Activated CD4-positive, alpha-beta memory T cell treated with anti-CD3 and anti-CD28 coated beads for 36 hours (primary cell): ENCODE data around the gene API5. TPM values are rescaled to one million over a fixed set of nuclear protein-coding genes. Genes with fewer than 3 reads are reported as not detected.

Source experiments
- CTCF ChIA-PET: fragments of 350-600 bp; sonication (Branson Sonifier 250); formaldehyde crosslinking; loops from one replicate; lab custom pipeline; 2021; ENCODE audit warnings: antibody characterized with exemption, inconsistent platforms; lab: Charles Lee
- POLR2A ChIA-PET: fragments of 350-600 bp; sonication (Branson Sonifier 250); formaldehyde crosslinking; loops from one replicate; lab custom pipeline; 2021; ENCODE audit warnings: antibody characterized with exemption; lab: Charles Lee
- DNase-seq: peaks from one replicate; pipeline ENCODE4 v3.0.0-alpha.2; 2020
- H3K27ac Mint-ChIP-seq: one replicate; pipeline ENCODE4 v1.8.0; 2021; ENCODE audit warnings: mixed read lengths
- H3K27me3 Mint-ChIP-seq: one replicate; pipeline ENCODE4 v1.8.0; 2021; ENCODE audit warnings: mixed read lengths
- H3K36me3 Mint-ChIP-seq: one replicate; pipeline ENCODE4 v1.8.0; 2021; ENCODE audit warnings: mixed read lengths
- H3K4me1 Mint-ChIP-seq: one replicate; pipeline ENCODE4 v1.8.0; 2021; ENCODE audit warnings: low read depth, mixed read lengths
- H3K4me3 Mint-ChIP-seq: one replicate; pipeline ENCODE4 v1.8.0; 2021; ENCODE audit warnings: mild to moderate bottlenecking, mixed read lengths
- H3K9me3 Mint-ChIP-seq: one replicate; pipeline ENCODE4 v1.8.0; 2021; ENCODE audit warnings: mixed read lengths
- intact Hi-C: fragments of 100-400 bp; cut with micrococcal nuclease; formaldehyde crosslinking; loops from one replicate; pipeline ENCODE4 v1.15.1; 2023
- total RNA-seq, 2 experiments: library from RNA; stranded (reverse); gene quantifications; one replicate each; pipeline ENCODE4 v1.2.3, GENCODE V29; 2021

API5 gene
- total RNA-seq, 2 experiments from 2014 or later, result 154 to 166 TPM

DNA sequence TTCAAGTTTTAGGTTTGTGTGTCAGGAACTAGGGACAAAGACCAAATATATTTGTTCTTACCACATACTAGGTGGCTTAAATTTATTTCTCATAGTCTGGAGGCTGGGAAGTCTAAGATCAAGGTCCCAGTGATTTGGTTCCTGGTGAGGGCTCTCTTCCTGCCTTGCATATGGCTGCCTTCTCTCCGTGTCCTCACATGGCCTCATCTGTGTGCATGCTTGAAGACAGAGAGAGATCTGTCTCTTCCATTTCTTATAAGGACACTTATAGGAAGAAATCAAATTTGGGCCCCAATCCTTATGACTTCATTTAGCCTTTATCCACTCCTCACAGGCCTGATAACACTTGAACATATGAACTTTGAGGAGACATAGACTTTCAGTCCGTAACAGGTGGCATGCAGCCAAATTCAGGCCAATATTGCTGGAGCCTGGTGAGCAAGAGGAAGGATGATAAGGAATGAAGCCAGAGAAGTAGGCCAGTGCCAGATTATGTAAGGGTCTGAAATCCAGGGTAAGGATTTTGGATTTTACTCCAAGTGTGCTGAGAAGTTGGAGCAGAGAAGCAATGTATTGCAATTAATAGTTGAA lies 82.1 kb downstream of the API5 start:
- DNase-seq, result no peak
- H3K9me3 Mint-ChIP-seq, result no peaks in the 10 kb centered on the region
- CTCF ChIA-PET, result interaction anchor here (1.2 kb wide), 1 partner anchor 82 kb away, joined by 4 read pairs; the partner anchor contains the start of gene API5
- peaks cover 60% of the 10 kb centered on the region for H3K36me3 Mint-ChIP-seq
- POLR2A ChIA-PET, result interaction anchor here (1.2 kb wide), 1 partner anchor 36 kb away, joined by 6 read pairs; the partner anchor contains the start of gene TTC17
- no peaks in the 10 kb centered on the region for H3K27me3 Mint-ChIP-seq
- no peak overlapping the region for H3K27ac Mint-ChIP-seq
- intact Hi-C loops, result loop anchor here (2.0 kb wide), 1 partner anchor 35 kb away; the partner anchor contains the start of gene TTC17
- no peak overlapping the region for H3K4me3 Mint-ChIP-seq
- H3K4me1 Mint-ChIP-seq, result peaks cover 31% of the 10 kb centered on the region

Other genes starting within 250 kb of the API5 start
- gene TTC17, start 46.9 kb downstream of the API5 start, total RNA-seq, result 10 to 100 TPM; 51.5 to 52.0 TPM